ENCODE data around the gene ACAP3.
A peak's percentile ranks its signal among the peaks of the same experiment; 100 is the strongest.
"Not testable (repeated sequence)": the region's sequence is repeated elsewhere in the genome, so short reads cannot be mapped to it uniquely, and the experiment has no call there.

Gene ACAP3

DNA sequence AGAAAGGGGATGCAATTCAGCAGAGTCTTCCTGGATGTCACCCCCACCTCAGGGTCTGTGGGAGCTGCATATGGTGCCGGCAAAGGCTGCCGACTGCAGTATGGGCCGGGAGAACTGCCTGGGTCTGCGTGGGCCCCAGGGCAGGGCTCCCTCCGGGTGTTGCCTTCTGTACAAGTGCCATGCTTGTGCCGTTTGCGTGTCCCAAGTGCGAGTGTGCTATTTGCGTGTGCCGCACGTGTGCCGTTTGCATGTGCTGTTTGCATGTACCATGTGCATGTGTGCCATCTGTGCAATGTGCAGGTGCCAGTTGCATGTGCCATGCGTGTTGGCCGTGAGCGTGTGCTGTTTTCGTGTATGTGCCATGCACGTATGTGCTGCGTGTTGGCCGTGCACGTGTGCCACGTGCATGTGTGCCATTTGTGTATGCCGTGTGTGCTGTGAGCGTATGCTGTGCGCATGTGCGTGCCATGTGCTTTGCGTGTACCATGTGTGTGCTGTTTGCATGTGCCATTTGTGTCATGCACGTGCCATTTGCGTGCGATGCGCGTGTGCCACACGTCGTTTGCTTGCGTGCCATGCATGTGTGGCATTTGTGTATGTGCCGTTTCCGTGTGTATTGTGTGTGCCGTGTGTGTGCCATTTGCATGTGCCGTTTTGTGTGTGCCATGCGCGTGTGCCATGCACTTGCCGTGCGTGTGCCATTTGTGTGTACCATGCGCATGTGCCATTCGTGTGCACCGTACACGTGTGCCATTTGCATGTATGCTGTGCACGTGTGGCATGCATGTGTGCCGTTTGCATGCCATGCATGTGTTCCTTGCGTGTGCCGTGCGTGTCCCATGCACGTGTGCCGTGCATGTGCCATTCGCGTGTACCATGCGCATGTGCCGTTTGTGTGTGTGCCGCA is 21.8 kb upstream of the ACAP3 start:
- DNase-seq, result no peak

DNA sequence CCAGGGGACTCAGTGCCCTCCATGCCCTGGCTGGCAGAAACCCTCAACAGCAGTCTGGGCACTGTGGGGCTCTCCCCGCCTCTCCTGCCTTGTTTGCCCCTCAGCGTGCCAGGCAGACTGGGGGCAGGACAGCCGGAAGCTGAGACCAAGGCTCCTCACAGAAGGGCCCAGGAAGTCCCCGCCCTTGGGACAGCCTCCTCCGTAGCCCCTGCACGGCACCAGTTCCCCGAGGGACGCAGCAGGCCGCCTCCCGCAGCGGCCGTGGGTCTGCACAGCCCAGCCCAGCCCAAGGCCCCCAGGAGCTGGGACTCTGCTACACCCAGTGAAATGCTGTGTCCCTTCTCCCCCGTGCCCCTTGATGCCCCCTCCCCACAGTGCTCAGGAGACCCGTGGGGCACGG is 20.5 kb upstream of the ACAP3 start:
- no peak for DNase-seq

DNA sequence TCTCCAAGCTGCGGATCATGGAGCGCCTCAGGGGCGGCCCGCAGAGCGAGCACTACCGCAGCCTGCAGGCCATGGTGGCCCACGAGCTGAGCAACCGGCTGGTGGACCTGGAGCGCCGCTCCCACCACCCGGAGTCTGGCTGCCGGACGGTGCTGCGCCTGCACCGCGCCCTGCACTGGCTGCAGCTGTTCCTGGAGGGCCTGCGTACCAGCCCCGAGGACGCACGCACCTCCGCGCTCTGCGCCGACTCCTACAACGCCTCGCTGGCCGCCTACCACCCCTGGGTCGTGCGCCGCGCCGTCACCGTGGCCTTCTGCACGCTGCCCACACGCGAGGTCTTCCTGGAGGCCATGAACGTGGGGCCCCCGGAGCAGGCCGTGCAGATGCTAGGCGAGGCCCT is 19.6 kb upstream of the ACAP3 start:
- no peak for DNase-seq

DNA sequence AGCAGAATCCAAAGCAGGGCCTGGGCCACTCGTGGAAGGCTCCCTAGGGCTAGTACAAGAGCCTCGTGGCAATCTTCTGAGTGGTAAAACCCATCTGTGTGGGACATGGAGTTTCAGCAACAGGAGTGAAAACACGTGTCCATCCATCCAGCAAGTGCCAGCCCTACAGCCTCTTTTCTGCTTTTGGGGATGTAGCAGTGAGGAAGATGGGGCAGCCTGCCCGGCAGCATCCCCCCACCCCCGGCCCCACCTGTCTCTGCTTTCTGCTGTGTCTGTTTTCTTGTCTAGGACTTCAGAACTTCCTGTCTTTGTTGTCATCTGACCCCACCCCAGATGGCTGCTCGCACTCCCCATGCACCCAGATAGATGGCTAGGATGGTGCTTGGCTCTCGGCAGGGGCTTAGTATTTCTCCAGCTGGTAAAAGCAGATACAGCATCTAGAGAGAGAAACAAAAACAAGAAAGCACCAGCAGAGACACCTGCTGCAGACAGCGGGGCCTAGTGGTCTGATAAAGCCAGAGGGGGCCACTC is 18.4 kb upstream of the ACAP3 start:
- DNase-seq, result no peak

DNA sequence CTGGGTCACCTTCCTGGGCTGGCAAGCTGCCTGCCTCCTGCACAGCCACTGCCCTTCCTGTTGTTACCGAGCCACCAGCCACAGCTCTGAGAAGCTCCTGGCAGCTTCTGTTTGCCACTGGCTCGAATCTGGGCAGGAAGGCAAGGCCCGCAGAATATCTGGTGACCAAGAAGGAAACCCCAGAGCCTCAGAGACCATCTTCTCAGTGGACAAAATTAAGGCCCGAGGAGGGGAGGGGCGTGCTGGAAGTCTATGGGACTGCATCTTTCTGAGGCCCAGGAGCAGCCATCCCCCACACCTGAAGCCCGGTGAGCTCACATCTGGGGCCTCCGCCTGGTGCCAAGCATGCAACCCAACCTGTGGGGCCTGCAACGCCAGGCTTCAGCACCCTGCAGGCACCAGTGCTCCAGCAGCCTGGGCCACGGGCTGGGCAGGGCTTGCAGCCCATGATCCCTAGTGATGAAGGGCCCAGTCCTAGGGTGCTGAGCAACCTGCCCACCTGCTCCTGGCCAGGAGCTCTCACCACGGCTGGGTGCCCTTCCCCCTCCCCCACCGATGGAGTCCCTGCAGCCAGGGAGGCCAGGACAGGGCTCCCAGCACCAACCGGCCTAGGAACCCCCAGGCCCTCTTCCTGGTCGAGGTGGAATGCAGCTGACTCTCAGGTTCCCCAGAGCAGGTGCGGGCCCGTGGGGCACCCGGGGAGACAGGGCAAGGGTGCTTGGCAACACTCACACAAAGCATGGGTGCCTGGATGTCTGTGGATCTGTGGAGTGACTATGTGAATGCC is 17.8 kb upstream of the ACAP3 start:
- no peak for DNase-seq

DNA sequence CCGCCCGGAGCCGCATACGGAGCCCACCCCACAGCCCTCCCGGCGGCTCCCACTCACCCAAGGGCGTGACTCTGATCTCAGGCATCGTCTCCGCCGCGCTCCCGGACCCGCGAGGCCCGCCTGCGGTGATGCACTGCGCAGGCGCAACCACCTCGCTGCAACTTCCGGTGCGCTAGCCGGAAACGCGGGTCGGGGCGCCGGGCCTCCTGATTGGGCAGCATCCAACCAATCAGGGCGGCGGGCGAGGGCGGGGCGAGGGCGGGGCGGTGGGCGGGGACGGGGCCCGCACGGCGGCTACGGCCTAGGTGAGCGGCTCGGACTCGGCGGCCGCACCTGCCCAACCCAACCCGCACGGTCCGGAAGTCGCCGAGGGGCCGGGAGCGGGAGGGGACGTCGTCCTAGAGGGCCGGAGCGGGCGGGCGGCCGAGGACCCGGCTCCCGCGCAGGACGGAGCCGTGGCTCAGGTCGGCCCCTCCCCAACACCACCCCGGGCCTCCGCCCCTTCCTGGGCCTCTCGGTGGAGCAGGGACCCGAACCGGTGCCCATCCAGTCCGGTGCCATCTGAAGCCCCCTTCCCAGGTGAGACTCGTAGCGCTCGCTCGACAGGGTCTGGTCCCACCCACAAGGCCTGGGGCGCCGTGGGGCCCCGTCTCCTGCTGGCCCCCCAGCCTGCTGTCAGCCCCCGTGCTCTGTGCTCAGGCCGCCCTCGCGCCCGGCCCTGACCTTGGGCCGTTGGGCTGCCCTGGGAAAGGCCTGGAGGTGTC is 17.0 kb upstream of the ACAP3 start, which contains the start of the genes CPTP and INTS11:
TSS of gene CPTP (plus strand) at position 279 of the 764 bp plus-strand sequence. CDS start 2,109 bp downstream, outside the sequence.
TSS of gene INTS11 (minus strand) at position 137 of the 764 bp plus-strand sequence. CDS start at position 85, 52 bp downstream.
- peak; percentile 89 to 92 for DNase-seq

DNA sequence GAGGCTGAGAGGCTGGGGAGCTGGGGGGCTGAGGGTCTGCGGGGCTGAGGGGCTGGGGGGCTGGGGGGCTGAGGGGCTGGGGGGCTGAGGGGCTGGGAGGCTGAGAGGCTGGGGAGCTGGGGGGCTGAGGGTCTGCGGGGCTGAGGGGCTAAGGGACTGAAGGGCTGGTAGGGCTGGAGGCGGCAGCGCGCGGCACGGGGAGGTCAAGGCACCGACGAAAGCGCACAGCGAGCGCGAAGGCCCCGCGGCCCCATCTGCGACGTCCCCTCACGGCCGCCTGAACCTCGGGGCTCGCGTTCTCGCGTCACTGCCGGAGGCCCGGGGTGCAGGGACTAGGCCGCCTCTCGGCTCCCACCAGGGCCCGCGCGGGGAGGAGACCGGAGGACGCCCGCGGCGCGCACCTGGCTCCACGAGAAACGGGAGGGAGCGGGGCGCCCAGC is 16.4 kb upstream of the ACAP3 start:
- DNase-seq, result no peak

DNA sequence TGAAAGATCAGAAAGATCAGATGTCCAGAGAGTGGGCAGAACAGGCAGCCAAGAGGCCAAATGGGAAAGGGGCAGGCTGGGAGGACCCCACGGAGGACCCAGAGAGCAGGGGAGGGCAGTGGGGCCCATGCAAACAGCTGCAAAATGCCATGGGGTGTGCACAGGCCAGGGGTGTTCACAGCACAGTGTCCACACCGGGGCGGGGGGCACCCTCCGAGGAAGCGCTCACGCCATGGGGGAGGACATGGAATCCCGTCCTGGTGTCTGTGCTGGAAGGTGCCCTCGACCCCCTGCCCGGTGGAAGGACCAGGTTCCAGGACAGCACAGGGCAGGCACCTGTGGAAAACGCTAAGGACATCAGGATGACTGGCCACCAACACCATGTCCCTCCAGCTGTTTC is 15.2 kb upstream of the ACAP3 start:
- DNase-seq, result no peak

DNA sequence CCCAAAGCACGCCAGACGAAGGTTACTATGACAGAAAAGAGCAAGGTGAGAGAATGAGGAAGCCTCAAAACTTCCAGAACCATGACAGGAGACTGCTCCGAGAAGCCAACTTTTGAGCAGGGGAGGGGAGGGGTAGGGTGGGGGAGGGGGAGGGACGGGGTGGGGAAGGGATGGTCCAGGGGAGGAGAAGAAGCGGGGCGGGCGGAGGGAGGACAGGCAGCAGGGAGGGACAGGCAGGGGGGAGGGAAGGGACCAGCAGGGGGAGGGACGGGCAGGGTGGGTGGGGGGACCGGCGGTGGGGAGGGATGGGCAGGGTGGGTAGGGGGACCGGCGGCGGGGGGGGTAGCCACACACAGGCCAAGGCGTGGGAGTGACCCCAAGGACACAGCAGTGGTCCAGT is 14.7 kb upstream of the ACAP3 start:
- DNase-seq, result no peak

DNA sequence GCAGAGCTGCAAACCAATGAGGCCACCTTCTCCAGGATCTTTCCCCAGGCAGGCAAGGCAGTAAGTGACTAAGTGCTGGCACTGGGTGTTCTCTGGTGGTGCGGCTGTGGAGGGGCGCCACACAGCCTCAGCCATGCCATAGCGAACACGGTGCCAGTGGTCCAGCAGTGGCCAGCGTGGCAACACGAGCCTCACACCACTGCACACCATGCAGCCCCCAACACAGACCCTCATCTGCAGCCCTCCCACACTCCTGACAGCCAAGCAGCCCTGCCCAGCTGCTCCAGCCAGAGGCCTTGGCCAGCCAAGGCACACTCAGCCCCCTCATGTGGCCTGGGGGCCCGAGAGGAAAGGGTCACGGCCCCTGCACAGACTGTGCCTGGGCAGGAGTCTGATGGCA is 13.7 kb upstream of the ACAP3 start:
- DNase-seq, result no peak

DNA sequence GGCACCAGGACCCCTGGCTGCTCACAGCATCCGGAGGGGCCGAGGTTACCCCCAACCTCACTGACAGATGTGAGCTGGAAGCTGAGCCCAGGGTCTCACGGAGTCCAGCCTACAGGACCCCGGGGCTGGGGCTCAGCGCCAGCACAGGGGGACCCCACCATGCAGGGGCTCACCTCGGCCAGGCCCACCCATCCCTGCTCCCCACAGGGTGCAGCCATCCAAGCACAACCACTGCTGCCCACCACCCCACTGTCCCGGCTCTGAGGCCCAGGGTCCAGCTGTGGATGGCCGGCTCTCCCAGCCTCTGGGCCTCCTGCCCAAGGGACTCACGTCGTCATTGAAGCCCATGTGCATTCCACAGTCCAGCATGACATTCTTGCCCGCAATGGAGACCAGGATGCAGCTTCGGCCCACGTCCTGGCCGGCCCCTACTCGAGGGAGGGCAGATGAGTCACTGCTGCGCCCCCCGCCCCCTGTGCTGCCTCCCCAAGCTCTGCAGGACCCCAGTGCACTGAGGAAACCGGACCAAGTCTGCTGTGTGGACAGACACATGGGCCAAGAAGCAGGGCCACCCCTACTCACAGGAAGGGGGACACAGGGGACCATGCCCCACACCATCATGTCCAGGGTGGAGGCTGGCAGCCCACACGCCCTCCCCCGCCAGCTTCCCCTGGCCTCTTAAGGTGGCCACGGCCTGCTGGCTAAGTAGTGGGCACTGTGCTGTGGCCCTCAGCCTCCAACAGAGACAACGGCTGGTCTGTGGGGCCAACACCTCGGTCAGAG is 13.1 kb upstream of the ACAP3 start:
- DNase-seq, result no peak

DNA sequence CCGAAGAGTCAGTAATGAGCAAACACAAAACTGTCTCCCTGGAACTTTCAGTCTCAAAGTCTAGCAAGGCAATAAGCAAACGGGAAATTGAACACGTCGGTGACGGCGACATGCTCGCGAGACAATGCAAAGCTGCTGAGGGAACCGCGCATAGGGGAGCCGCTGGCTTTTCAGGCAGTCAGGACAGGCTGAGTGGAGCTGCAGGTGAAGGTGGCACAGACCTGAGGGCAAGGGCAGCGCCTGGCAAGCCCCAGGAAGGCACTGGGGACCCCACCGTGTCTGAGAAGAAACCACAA is 11.9 kb upstream of the ACAP3 start:
- DNase-seq, result no peak

DNA sequence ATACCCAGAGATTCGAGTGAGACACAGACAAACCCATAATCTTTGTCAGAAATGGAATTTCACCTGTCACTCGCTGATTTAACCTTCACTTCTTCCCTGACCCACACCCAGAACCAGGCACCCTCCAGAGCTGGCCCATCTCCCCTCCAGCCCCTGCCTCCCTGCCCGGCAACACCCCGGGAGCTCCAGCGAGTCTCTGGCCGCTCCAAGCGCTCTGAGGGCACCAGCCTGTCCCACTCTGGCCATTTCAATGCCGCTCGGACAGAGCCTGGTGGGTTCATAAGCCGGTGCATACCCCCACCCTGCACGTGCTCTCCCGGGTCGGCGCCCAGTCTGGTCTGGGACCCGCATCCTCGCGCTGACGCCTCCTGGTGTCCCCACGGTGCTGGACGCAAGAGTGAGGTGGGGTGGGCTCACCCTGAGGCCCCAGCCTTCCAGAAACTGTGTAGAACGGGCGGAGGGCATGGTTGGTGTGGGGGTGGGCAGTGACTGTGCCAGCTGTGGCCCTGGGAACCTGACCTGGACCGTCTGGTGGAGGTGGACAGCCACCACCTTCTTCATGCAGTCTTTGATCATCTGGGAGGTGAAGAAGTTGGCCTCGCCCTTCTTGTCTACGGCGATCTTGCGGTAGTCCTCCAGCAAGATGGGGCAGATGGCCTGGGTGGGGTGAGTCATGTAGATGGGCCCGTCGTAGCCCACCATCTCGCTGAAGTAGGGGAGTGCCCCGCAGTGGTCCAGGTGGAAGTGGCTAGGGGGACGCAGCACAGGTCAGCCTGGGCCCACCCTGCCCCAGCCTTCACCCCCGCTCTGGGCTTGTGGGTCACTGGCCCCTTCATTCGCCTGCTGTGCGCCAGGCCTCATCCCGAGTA is 11.3 kb upstream of the ACAP3 start:
- no peak for DNase-seq

DNA sequence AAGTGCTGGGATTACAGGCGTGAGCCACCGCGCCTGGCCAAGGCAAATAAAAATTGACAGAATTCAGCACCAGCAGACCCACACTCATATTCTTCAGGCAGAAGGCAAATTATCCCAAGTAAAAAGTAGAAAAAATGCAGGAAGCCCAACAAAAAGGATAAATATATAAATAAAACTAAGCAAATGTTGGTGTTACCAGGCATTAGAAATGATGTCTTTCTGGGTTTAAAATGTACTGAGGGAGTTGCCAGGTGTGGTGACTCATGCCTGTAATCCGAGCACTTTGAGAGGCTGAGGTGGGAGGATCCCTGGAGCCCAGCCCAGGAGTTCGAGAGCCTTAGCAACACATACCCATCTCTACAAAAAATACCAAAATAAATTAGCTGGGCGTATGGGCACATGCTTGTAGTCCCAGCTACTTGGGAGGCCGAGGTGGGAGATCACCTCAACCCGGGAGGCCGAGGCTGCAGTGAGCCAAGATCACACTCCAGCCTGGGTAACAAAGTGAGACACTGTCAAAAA is 10.5 kb upstream of the ACAP3 start:
- peak; percentile 73 to 84 for DNase-seq

DNA sequence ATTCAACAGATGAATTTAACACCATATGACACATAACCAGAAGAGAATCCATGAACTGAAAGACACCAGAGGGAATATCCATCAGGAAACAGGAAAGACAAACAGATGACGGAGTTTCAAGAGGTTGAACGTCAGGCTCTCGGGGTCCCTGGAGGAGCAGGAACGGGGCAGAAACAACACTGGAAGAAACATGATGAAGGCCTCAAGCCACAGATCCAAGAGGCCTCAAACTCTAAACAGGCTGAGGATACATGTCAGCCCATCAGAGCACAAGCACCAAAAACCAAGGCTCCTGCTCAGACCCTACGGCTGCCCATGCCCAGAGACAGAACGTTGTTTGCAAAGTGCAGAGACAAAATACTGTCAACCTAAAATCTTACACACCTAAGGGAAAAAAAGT is 9.7 kb upstream of the ACAP3 start:
- DNase-seq, result no peak

DNA sequence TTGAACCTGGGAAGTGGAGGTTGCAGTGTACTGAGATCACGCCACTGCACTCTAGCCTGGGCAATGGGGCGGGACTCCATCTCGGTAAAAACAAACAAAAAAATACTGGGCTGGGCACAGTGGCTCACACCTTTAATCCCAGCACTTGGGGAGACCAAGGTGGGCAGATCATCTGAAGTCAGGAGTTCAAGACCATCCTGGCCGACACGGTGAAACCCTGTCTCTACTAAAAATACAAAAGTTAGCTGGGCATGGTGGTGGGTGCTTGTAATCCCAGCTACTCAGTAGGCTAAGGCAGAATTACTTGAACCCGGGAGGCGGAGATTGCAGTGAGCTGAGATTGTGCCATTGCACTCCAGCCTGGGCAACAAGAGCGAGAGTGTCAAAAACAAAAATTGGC is 8.5 kb upstream of the ACAP3 start:
- DNase-seq, result not testable (repeated sequence)

DNA sequence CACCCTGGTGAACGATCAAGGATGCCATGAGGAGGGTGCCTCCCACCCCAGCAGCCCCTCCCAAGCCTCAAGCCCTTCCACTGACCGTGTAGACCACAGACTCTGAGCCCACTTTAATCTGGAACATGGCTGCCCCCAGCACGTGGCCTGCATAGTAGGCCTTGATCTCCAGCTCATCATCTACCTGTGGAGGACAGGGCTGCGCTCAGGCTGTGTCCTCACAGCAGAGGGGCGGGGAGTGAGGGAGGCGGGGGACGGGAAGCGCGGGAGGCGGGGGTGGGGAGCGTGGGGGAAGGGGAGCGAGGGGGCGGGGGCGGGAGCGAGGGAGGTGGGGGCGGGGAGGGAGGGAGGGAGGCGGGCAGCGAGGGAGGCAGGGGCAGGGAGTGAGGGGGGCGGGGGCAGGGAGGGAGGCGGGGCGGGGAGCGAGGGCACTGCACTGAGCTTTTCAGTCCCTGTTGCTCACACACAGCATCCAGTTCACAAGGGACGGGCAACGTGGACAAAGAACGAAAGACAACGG is 7.8 kb upstream of the ACAP3 start:
- no peak for DNase-seq

DNA sequence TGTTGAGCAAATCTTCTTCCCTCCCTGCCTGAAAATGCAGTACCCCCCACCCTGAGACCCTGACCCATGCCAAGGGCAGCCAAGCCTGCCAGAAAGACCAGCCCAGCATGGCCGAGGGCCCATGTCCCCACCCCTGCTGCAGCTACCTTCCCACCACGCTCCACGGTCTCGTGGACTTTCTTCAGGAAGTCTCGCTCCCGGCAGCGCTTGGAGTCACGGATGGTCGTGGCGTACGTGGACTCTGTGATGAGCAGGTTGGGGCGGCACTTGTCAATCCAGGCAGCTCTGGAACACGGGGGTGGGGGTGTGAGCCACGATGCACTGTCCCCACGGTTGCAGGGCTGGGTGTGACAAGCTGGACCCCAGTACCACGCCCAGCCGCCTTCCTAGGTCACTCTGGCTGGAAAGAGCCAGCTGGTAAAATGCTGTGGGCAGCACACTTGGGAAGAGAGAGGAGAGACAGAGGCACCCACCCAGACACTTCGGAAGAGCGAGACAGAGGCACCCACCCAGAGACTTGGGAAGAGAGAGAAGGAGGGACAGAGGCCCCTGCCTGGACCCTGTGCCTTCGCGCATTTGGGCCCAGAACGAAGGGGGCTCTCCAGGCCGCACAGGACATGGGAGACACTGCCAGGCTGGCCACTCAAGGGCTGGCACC is 7.1 kb upstream of the ACAP3 start:
- DNase-seq, result no peak

DNA sequence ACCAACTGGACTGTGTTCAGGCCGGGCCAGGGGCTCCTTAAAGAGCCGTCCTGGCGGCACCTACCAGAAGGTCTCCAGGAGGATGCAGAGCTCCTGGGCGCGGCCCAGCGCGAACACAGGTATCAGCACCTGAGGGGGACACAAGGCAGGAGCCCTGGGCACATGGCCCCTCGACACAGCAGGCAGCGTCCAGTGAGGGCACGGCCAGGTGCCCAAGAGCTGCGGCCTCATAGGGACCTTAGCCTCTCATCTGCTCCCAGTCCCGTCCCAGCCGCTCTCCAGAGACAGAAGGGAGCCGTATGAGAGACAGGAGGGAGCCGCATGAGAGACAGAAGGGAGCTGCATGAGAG is 6.5 kb upstream of the ACAP3 start:
- no peak for DNase-seq

Data from NCI-H2081 (cell line).